HepG2 (cell line): Measurements from ENCODE around the gene SLC25A46. TPM values are rescaled to one million over a fixed set of nuclear protein-coding genes. Genes with fewer than 3 reads are reported as not detected.

Experiments
- ATAC-seq: fragments of 200-7000 bp; cut with Tn5 transposase; 3 replicates; pipeline ENCODE4 v1.9.1; 2020; ENCODE audit warnings: mild to moderate bottlenecking, moderate library complexity
- Bru-seq: library from RNA; stranded (reverse); fragments of 400-500 nt; gene quantifications from one replicate; lab custom pipeline; 2021; lab: Mats Ljungman, UMichigan
- BruChase-seq, 2 experiments: library from RNA; stranded (reverse); fragments of 400-500 nt; gene quantifications; one replicate each; lab custom pipeline; 2021; lab: Mats Ljungman, UMichigan
- BruUV-seq: library from RNA; stranded (reverse); fragments of 400-500 nt; replicated peaks from 2 replicates; lab custom pipeline; 2021; lab: Mats Ljungman, UMichigan
- CTCF ChIA-PET: fragments of 300-600 bp; formaldehyde crosslinking; extraction: SDS; loops from one replicate; lab custom pipeline; 2021; ENCODE audit warnings: low total read pairs, inconsistent platforms, low intra/inter-chr PET ratio; lab: Yijun Ruan, JAX
- POLR2A ChIA-PET: fragments of 350-600 bp; sonication (Branson Sonifier 250); formaldehyde crosslinking; loops from one replicate; lab custom pipeline; 2020; ENCODE audit warnings: antibody characterized with exemption, inconsistent platforms; lab: Yijun Ruan, JAX
- DNase-seq: peaks from one replicate; pipeline ENCODE4 v3.0.0-alpha.2; 2015; ENCODE audit warnings: low spot score
- FAIRE-seq: peaks from 3 replicates; lab custom pipeline; 2011; peaks lifted over from hg19 to GRCh38; lab: Jason Lieb, UNC
- H2AFZ ChIP-seq: one replicate; pipeline ENCODE4 v1.6.1; 2011; ENCODE audit warnings: low read length, inconsistent platforms
- H3K27ac ChIP-seq: fragments of 300-600 bp; 3 replicates; pipeline ENCODE4 v1.8.0; 2011; ENCODE audit warnings: mixed run types, mild to moderate bottlenecking, mixed read lengths, low read length, inconsistent platforms; ENCODE audit not compliant: insufficient read depth; ENCODE audit errors: extremely low read length
- H3K27me3 ChIP-seq, 2 experiments: fragments of 200-600 bp in 1 of 2; 2 replicates in 1 of 2; 3 replicates in 1 of 2; pipeline versions ENCODE4 v1.6.0 to v1.8.0; 2011; ENCODE audit warnings: low read length in 2 of 2, mild to moderate bottlenecking in 2 of 2, moderate library complexity in 2 of 2, inconsistent platforms in 1 of 2; ENCODE audit not compliant: insufficient read depth in 2 of 2, control insufficient read depth in 1 of 2
- H3K36me3 ChIP-seq, 2 experiments: fragments of 200-600 bp in 1 of 2; replicated peaks in 1 of 2; 2 replicates in 1 of 2; 3 replicates in 1 of 2; pipeline versions ENCODE4 v1.5.1 to v1.8.0; 2011; ENCODE audit warnings: low read length in 2 of 2, inconsistent platforms in 1 of 2; ENCODE audit not compliant: insufficient read depth in 2 of 2, control insufficient read depth in 1 of 2
- H3K4me1 ChIP-seq: 2 replicates; pipeline ENCODE4 v1.5.1; 2012; ENCODE audit warnings: low read length, inconsistent platforms; ENCODE audit not compliant: insufficient read depth
- H3K4me2 ChIP-seq: 2 replicates; pipeline ENCODE4 v1.6.0; 2011; ENCODE audit warnings: low read depth, low read length, inconsistent platforms
- H3K4me3 ChIP-seq, 3 experiments: fragments of 200-600 bp in 1 of 3; sonication (generic), shearing (Covaris generic) in 1 of 3; replicated peaks in 1 of 3; 2 replicates each; pipeline ENCODE4 v1.5.1; 2011 to 2016; ENCODE audit warnings: low read length in 3 of 3, inconsistent platforms in 2 of 3, low read depth in 2 of 3, mild to moderate bottlenecking in 2 of 3, control low read depth in 1 of 3, mixed read lengths in 1 of 3; ENCODE audit not compliant: insufficient read depth in 1 of 3
- H3K79me2 ChIP-seq: one replicate; pipeline ENCODE4 v1.6.1; 2011; ENCODE audit warnings: low read length, inconsistent platforms; ENCODE audit not compliant: insufficient read depth
- H3K9ac ChIP-seq: 2 replicates; pipeline ENCODE4 v1.6.0; 2011; ENCODE audit warnings: mild to moderate bottlenecking, low read depth, low read length, inconsistent platforms; ENCODE audit not compliant: insufficient read depth
- H3K9me3 ChIP-seq: 2 replicates; pipeline ENCODE4 v1.5.1; 2012; ENCODE audit warnings: mild to moderate bottlenecking, low read length
- H4K20me1 ChIP-seq: 2 replicates; pipeline ENCODE4 v1.6.0; 2011; ENCODE audit warnings: inconsistent platforms, mild to moderate bottlenecking, low read length, moderate library complexity; ENCODE audit not compliant: insufficient read depth
- MYC ChIP-seq: sonication (generic); formaldehyde crosslinking; IDR thresholded peaks from 2 replicates; pipeline ENCODE4 v1.9.0; 2021; ENCODE audit warnings: missing genetic modification reagents, borderline replicate concordance
- PHF21A ChIP-seq: sonication (generic); formaldehyde crosslinking; IDR thresholded peaks from 2 replicates; pipeline ENCODE4 v1.5.0; 2020; ENCODE audit warnings: mild to moderate bottlenecking, missing genetic modification reagents
- ZNF230 ChIP-seq: sonication (generic); formaldehyde crosslinking; IDR thresholded peaks from 2 replicates; pipeline ENCODE4 v1.4.0; 2020; ENCODE audit warnings: mild to moderate bottlenecking, missing genetic modification reagents
- ZNF552 ChIP-seq: sonication (generic); formaldehyde crosslinking; IDR thresholded peaks from 2 replicates; pipeline ENCODE4 v1.9.0; 2022; ENCODE audit warnings: missing genetic modification reagents, mild to moderate bottlenecking, borderline replicate concordance
- ZNF724P ChIP-seq: sonication (generic); formaldehyde crosslinking; IDR thresholded peaks from 2 replicates; pipeline ENCODE4 v1.8.0; 2022; ENCODE audit warnings: missing genetic modification reagents, borderline replicate concordance
- ZNF770 ChIP-seq: sonication (generic); formaldehyde crosslinking; IDR thresholded peaks from 2 replicates; pipeline ENCODE4 v1.5.0; 2020; ENCODE audit warnings: mild to moderate bottlenecking, missing genetic modification reagents
- WGBS: methylation state at CpG from one replicate; pipeline ENCODE4 v1.1.6; 2017; ENCODE audit warnings: low lambda C conversion rate; 5-methylcytosine and 5-hydroxymethylcytosine counted together
- in situ Hi-C: cut with HindIII; loops from 2 replicates; pipeline ENCODE4 v1.10.0; 2017; ENCODE audit warnings: low pct_unique_long_range_greater_than_20kb; ENCODE audit not compliant: extremely low pct_ligation_motif_present
- intact Hi-C: fragments of 100-400 bp; cut with micrococcal nuclease; formaldehyde crosslinking; loops from one replicate; pipeline ENCODE4 v1.10.0; 2022; ENCODE audit not compliant: unreplicated experiment
- long read RNA-seq, 2 experiments: library from RNA in 1 of 2; library from polyadenylated mRNA in 1 of 2; stranded (forward) in 1 of 2; unstranded in 1 of 2; transcript quantifications; one replicate each; pipeline ENCODE4 v2.0.0, GENCODE V29; 2019 to 2022
- polyA minus RNA-seq, 3 experiments: library from RNA; depleted of rRNA, polyadenylated mRNA; stranded (reverse); fragments of >200 nt; gene quantifications; 2 replicates each; pipeline ENCODE4 v1.2.3, GENCODE V29; 2011; ENCODE audit warnings: low replicate concordance in 1 of 3
- polyA plus RNA-seq, 8 experiments: library from polyadenylated mRNA; depleted of rRNA in 3 of 8; stranded (reverse) in 7 of 8; unstranded in 1 of 8; fragments of >200 nt; fragmentation: Illumina TruSeq in 4 of 8; extraction: Trizol in 4 of 8; gene quantifications; 2 replicates each; pipeline versions ENCODE4 v1.2.1 to v1.2.3, GENCODE V29; 2011 to 2016; ENCODE audit warnings: low read depth in 4 of 8, missing spikeins in 1 of 8, mixed read lengths in 1 of 8; ENCODE audit not compliant: insufficient read depth in 1 of 8
- total RNA-seq, 5 experiments: library from RNA; depleted of rRNA; stranded (reverse); fragments of >200 nt; fragmentation: Illumina TruSeq; extraction: Trizol; gene quantifications; 2 replicates each; pipeline ENCODE4 v1.2.3, GENCODE V29; 2016; ENCODE audit warnings: low read depth in 1 of 5
- TF ChIP-seq, protein P1 (sequence below): IDR thresholded peaks from 2 replicates; pipeline ENCODE4 v1.6.1; 2016
- TF ChIP-seq, protein P2 (sequence below): sonication (generic); formaldehyde crosslinking; IDR thresholded peaks from 2 replicates; pipeline ENCODE4 v1.4.0; 2020; ENCODE audit warnings: missing genetic modification reagents
- TF ChIP-seq, protein P3 (sequence below): sonication (generic); formaldehyde crosslinking; conservative IDR thresholded peaks from 2 replicates; pipeline ENCODE4 v1.4.0; 2020; ENCODE audit warnings: missing genetic modification reagents

SLC25A46 gene
- total RNA-seq (2016; rRNA removed; fragmentation: Illumina TruSeq; extraction: Trizol) (34.6 and 45.2 TPM in 2 replicates), polyA plus RNA-seq (2011; rRNA removed) (13.7 and 14.2 TPM in 2 replicates), polyA minus RNA-seq (2011; rRNA and poly(A)+ RNA removed; ENCODE audit: low replicate concordance) (10.1 and 14.8 TPM in 2 replicates), Bru-seq, nascent RNA (percentile 82 among the genes with signal in this experiment), BruChase-seq, experiment 1, labeled RNA remaining after a 6-hour chase (percentile 81 among the genes with signal in this experiment), BruChase-seq, experiment 2, labeled RNA remaining after a 2-hour chase (percentile 80 among the genes with signal in this experiment)
- total RNA-seq (2016; cell fraction: cytosol; rRNA removed; fragmentation: Illumina TruSeq; extraction: Trizol; ENCODE audit: low read depth) = 10.9 and 13.1 TPM in 2 replicates
- 34.0 and 43.7 TPM in 2 replicates for total RNA-seq (2016; cell fraction: insoluble cytoplasmic fraction; rRNA removed; fragmentation: Illumina TruSeq; extraction: Trizol)
- total RNA-seq (2016; cell fraction: membrane; rRNA removed; fragmentation: Illumina TruSeq; extraction: Trizol) = 34.7 and 43.2 TPM in 2 replicates
- total RNA-seq (2016; cell fraction: nucleus; rRNA removed; fragmentation: Illumina TruSeq; extraction: Trizol) = 24.1 and 26.5 TPM in 2 replicates
- polyA plus RNA-seq (2011; cell fraction: cytosol; rRNA removed) = 6.7 and 10.0 TPM in 2 replicates
- 10.0 and 14.5 TPM in 2 replicates for polyA plus RNA-seq (2011; cell fraction: nucleus; rRNA removed)
- polyA plus RNA-seq (2012) = 16.5 and 16.7 TPM in 2 replicates
- 9.6 and 9.9 TPM in 2 replicates for polyA plus RNA-seq (2016; cell fraction: cytosol; fragmentation: Illumina TruSeq; extraction: Trizol; ENCODE audit: low read depth)
- 36.1 TPM in 2 replicates for polyA plus RNA-seq (2016; cell fraction: insoluble cytoplasmic fraction; fragmentation: Illumina TruSeq; extraction: Trizol; ENCODE audit: low read depth)
- polyA plus RNA-seq (2016; cell fraction: membrane; fragmentation: Illumina TruSeq; extraction: Trizol; ENCODE audit: low read depth) = 23.1 and 26.9 TPM in 2 replicates
- 26.7 and 28.1 TPM in 2 replicates for polyA plus RNA-seq (2016; cell fraction: nucleus; fragmentation: Illumina TruSeq; extraction: Trizol; ENCODE audit: insufficient read depth, low read depth)
- polyA minus RNA-seq (2011; cell fraction: cytosol; rRNA and poly(A)+ RNA removed) = 14.5 and 18.6 TPM in 2 replicates
- polyA minus RNA-seq (2011; cell fraction: nucleus; rRNA and poly(A)+ RNA removed) = 24.2 and 31.0 TPM in 2 replicates
- long read RNA-seq, experiment 1, transcript SLC25A46-201 (8 exons, 2,385 nt) = major isoform, 15 of 19 reads
- long read RNA-seq, experiment 1, partial matches to known transcripts = 0 of 19 reads
- long read RNA-seq, experiment 1, other reads (novel, unspliced or antisense) = 4 of 19 reads
- long read RNA-seq, experiment 2, transcript SLC25A46-201 (8 exons, 2,385 nt) = major isoform, 5 of 36 reads
- long read RNA-seq, experiment 2, partial matches to known transcripts = 3 of 36 reads
- long read RNA-seq, experiment 2, other reads (novel, unspliced or antisense) = 28 of 36 reads

GRCh38 chr5:110738812-110739651 is at the start of gene SLC25A46:
SLC25A46 (plus strand) TSS chr5:110739007; CDS start chr5:110739120, 113 bp downstream.
- H3K9me3 ChIP-seq = no peaks in the 10 kb centered on the region
- H3K4me1 ChIP-seq = peaks cover 11% of the 10 kb centered on the region
- no peaks in the 10 kb centered on the region for H4K20me1 ChIP-seq
- BruUV-seq = TSS peak; percentile 65
- peak within 1 kb of the TSS; percentile 96 for H2AFZ ChIP-seq
- peak within 1 kb of the TSS; percentile 88 for H3K9ac ChIP-seq
- intact Hi-C loops (loop anchor here (10.0 kb wide), 1 partner anchor 666 kb away; no protein-coding TSS in a partner anchor), in situ Hi-C loops (no loop called here)
- 2% methylated on average over 16 of the region's 62 CpGs for WGBS
- H3K36me3 ChIP-seq = no peaks in the 10 kb centered on the region
- ChIA-PET CTCF (no interaction called here), POLR2A (interaction anchor here (0.7 to 2.3 kb wide), 3 partner anchors 353 to 1422 kb away, joined by 3 to 8 read pairs (median 3); partner anchors contain the start of gene WDR36)
- FAIRE-seq (no peak), DNase-seq (peak; percentile 86), ATAC-seq (peak; percentile 96)
- H3K27me3 ChIP-seq = no peaks in the 10 kb centered on the region; a peak in 2 of 5 replicates
- peak within 1 kb of the TSS; percentile 85 to 96 (median 95) for H3K4me3 ChIP-seq
- H3K4me2 ChIP-seq = peak within 1 kb of the TSS; percentile 88
- peaks cover 2% of the 10 kb centered on the region for H3K79me2 ChIP-seq
- peak within 1 kb of the TSS; percentile 83 for H3K27ac ChIP-seq
- TF ChIP-seq ZNF770 (CRISPR knock-in tag) = peak; percentile 96
- no peak for TF ChIP-seq ZNF724P (CRISPR knock-in tag)
- TF ChIP-seq PHF21A (CRISPR knock-in tag) = peak; percentile 41; the same call in 1 of the 2 replicates
- TF ChIP-seq, protein P1, sequence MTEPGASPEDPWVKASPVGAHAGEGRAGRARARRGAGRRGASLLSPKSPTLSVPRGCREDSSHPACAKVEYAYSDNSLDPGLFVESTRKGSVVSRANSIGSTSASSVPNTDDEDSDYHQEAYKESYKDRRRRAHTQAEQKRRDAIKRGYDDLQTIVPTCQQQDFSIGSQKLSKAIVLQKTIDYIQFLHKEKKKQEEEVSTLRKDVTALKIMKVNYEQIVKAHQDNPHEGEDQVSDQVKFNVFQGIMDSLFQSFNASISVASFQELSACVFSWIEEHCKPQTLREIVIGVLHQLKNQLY (CRISPR knock-in tag) = no peak
- TF ChIP-seq ZNF552 (CRISPR knock-in tag) = no peak
- peak; percentile 82 for TF ChIP-seq ZNF230 (CRISPR knock-in tag)
- TF ChIP-seq, protein P2, sequence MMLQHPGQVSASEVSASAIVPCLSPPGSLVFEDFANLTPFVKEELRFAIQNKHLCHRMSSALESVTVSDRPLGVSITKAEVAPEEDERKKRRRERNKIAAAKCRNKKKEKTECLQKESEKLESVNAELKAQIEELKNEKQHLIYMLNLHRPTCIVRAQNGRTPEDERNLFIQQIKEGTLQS (CRISPR knock-in tag) = no peak
- TF ChIP-seq, protein P3, sequence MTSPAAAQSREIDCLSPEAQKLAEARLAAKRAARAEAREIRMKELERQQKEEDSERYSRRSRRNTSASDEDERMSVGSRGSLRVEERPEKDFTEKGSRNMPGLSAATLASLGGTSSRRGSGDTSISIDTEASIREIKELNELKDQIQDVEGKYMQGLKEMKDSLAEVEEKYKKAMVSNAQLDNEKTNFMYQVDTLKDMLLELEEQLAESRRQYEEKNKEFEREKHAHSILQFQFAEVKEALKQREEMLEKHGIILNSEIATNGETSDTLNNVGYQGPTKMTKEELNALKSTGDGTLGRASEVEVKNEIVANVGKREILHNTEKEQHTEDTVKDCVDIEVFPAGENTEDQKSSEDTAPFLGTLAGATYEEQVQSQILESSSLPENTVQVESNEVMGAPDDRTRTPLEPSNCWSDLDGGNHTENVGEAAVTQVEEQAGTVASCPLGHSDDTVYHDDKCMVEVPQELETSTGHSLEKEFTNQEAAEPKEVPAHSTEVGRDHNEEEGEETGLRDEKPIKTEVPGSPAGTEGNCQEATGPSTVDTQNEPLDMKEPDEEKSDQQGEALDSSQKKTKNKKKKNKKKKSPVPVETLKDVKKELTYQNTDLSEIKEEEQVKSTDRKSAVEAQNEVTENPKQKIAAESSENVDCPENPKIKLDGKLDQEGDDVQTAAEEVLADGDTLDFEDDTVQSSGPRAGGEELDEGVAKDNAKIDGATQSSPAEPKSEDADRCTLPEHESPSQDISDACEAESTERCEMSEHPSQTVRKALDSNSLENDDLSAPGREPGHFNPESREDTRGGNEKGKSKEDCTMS = 0 out of 2 replicates have a peak, but pooled peaks have one; percentile 20
- peak; percentile 76; the same call in 1 of the 2 replicates for TF ChIP-seq MYC (CRISPR knock-in tag)
